Smooth muscle cell (in vitro differentiated cells): ENCODE results near the gene GALNT12. TPM values are rescaled to one million over a fixed set of nuclear protein-coding genes. Genes with fewer than 3 reads are reported as not detected.

Experiments
- DNase-seq: peaks from one replicate; lab custom pipeline; 2025; ENCODE audit not compliant: unreplicated experiment; lab: John Stamatoyannopoulos, UW
- H2AFZ ChIP-seq: fragments of 200-600 bp; sonication (generic); 2 replicates; pipeline ENCODE4 v1.6.0; 2016; ENCODE audit warnings: antibody characterized with exemption, low read depth, mild to moderate bottlenecking
- H3F3A ChIP-seq: fragments of 200-600 bp; sonication (generic); 2 replicates; pipeline ENCODE4 v1.6.0; 2017; ENCODE audit warnings: antibody characterized with exemption, low read depth
- H3K27ac ChIP-seq: fragments of 200-600 bp; sonication (generic); 2 replicates; pipeline ENCODE4 v1.5.1; 2016; ENCODE audit warnings: low read depth, mild to moderate bottlenecking
- H3K27me3 ChIP-seq: fragments of 200-600 bp; sonication (generic); 2 replicates; pipeline ENCODE4 v1.6.1; 2016; ENCODE audit warnings: low read depth, mild to moderate bottlenecking
- H3K36me3 ChIP-seq: fragments of 200-600 bp; sonication (generic); 2 replicates; pipeline ENCODE4 v1.5.1; 2016; ENCODE audit warnings: low read depth
- H3K4me1 ChIP-seq: fragments of 200-600 bp; sonication (generic); 2 replicates; pipeline ENCODE4 v1.5.1; 2016; ENCODE audit warnings: low read depth
- H3K4me2 ChIP-seq: fragments of 200-600 bp; sonication (generic); 2 replicates; pipeline ENCODE4 v1.6.0; 2016; ENCODE audit warnings: mild to moderate bottlenecking
- H3K4me3 ChIP-seq: fragments of 200-600 bp; sonication (generic); 2 replicates; pipeline ENCODE4 v1.5.1; 2016; ENCODE audit warnings: mild to moderate bottlenecking
- H3K79me2 ChIP-seq: fragments of 200-600 bp; sonication (generic); 2 replicates; pipeline ENCODE4 v1.6.0; 2016; ENCODE audit warnings: low read depth, mild to moderate bottlenecking
- H3K9ac ChIP-seq: fragments of 200-600 bp; sonication (generic); 2 replicates; pipeline ENCODE4 v1.6.0; 2016; ENCODE audit warnings: low read depth
- H3K9me3 ChIP-seq: fragments of 200-600 bp; sonication (generic); replicated peaks from 2 replicates; pipeline ENCODE4 v1.5.1; 2016; ENCODE audit warnings: low read depth
- H4K20me1 ChIP-seq: fragments of 200-600 bp; sonication (generic); 2 replicates; pipeline ENCODE4 v1.6.0; 2016; ENCODE audit warnings: low read depth
- CTCF ChIP-seq: fragments of 200-600 bp; sonication (generic); IDR thresholded peaks from 2 replicates; pipeline ENCODE4 v1.5.1; 2017; ENCODE audit warnings: borderline replicate concordance, mild to moderate bottlenecking, antibody characterized with exemption; ENCODE audit not compliant: insufficient read depth, poor library complexity, severe bottlenecking
- WGBS: methylation state at CpG from one replicate; pipeline ENCODE4 v1.1.7; 2016; ENCODE audit warnings: low lambda C conversion rate; 5-methylcytosine and 5-hydroxymethylcytosine counted together
- polyA plus RNA-seq: library from polyadenylated mRNA; unstranded; fragments of >200 nt; fragmentation: Nextera tagmentation; extraction: Ambion mirVana; gene quantifications from 2 replicates; pipeline ENCODE4 v1.2.1, GENCODE V29; 2016
- total RNA-seq: library from RNA; depleted of rRNA; stranded (reverse); fragments of >200 nt; gene quantifications from 2 replicates; pipeline ENCODE4 v1.2.3, GENCODE V29; 2014

The GALNT12 gene
- total and polyA plus RNA-seq, 2 experiments from 2014 or later = 1.7 to 4.0 TPM

DNA sequence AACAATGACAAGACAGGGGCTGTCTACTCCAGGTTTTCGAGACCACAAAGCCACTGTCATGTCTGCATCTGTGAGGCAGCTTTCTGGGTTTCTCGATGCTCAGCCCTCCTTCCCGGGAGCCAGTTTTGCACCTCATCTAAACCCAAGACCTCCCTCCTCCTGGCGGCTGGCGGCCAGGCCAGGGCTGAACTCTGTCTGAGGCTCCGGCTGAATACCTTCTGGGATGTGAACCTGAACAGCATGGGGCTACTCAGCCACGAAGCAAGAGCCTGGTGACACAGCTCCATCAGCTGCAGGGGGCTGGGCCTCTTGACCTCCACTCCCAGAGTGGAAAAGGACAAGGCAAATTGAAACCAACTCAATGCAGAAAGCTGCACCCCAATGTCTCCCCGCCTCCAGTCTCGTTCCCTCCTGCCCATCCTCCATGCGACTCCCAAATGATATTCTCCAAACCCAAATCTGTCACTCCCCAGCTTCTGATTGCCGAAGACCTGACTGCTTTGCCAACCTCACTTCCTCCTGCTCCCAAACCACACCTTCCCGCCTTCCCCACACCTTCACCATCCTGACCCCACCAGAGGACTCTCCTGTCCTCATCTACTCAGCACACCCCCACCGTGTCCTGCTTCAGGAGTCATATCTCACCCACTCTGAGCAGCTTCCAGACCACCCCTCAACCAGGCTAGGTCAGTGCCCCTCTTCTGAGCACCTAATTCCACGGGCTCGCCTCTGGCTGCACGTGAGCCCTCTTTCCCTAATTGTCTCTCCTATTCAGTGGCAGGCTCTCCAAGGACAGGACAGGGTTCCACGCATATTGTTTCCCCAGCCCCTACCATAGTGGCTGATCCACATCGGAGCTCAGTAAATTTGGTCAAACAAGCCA, 15.6 kb upstream of the GALNT12 start:
- no peak overlapping the region for H3K4me2 ChIP-seq
- peaks cover 34% of the 10 kb centered on the region for H4K20me1 ChIP-seq
- no peaks in the 10 kb centered on the region for H3K9me3 ChIP-seq
- no peak overlapping the region for H3K27ac ChIP-seq
- peaks cover 14% of the 10 kb centered on the region for H3K4me1 ChIP-seq
- TF ChIP-seq CTCF = no peak
- no peaks in the 10 kb centered on the region for H3F3A ChIP-seq
- H3K4me3 ChIP-seq = no peak overlapping the region
- no peak overlapping the region for H2AFZ ChIP-seq
- WGBS = 87% methylated on average over 18 of the region's 18 CpGs
- no peaks in the 10 kb centered on the region for H3K36me3 ChIP-seq
- no peak overlapping the region for H3K9ac ChIP-seq
- peaks cover 7% of the 10 kb centered on the region for H3K79me2 ChIP-seq
- H3K27me3 ChIP-seq = no peaks in the 10 kb centered on the region
- no peak for DNase-seq

DNA sequence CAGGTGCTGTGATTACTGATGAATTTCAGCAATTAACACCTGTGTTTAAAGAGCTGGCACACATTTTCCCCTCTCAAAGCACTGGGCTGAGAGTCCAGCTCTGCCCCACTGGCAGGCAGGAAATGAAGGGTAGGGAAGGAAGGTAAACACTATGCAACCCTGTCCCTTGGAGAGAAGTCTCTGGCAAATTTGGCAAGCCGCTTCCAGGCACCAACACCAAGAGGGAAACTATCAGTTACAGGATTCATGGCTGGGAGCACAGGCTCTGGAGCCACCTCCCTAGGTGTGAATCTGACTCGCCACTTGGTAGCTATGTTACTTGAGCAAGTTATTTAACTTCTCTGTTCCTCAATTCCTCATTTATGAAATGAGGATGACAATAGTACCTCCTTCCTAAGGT, 14.4 kb upstream of the GALNT12 start:
- H3K4me3 ChIP-seq = no peak overlapping the region
- peaks cover 34% of the 10 kb centered on the region for H4K20me1 ChIP-seq
- whole genome bisulfite sequencing = 95% methylated on average over 2 of the region's 2 CpGs
- no peaks in the 10 kb centered on the region for H3K27me3 ChIP-seq
- H3K4me1 ChIP-seq = peaks cover 14% of the 10 kb centered on the region
- H3K9me3 ChIP-seq = no peaks in the 10 kb centered on the region
- no peak overlapping the region for H3K4me2 ChIP-seq
- no peak for TF ChIP-seq CTCF
- no peak overlapping the region for H3K27ac ChIP-seq
- no peaks in the 10 kb centered on the region for H3K36me3 ChIP-seq
- no peak overlapping the region for H2AFZ ChIP-seq
- no peak overlapping the region for H3K9ac ChIP-seq
- peaks cover 7% of the 10 kb centered on the region for H3K79me2 ChIP-seq
- no peaks in the 10 kb centered on the region for H3F3A ChIP-seq
- DNase-seq = no peak

- Histone ChIP-seq H3K79me2 (peaks cover 7% of the 10 kb centered on the region), H3K4me1 (peaks cover 14% of the 10 kb centered on the region), H3F3A (no peaks in the 10 kb centered on the region), H3K9ac (no peak overlapping the region), H4K20me1 (peaks cover 34% of the 10 kb centered on the region), H3K4me3 (no peak overlapping the region), H3K4me2 (peak overlapping the region; percentile 84), H3K9me3 (no peaks in the 10 kb centered on the region), H2AFZ (no peak overlapping the region), H3K36me3 (no peaks in the 10 kb centered on the region), H3K27ac (no peak overlapping the region), H3K27me3 (no peaks in the 10 kb centered on the region)
- WGBS = 90% methylated on average over 3 of the region's 3 CpGs
- no peak for TF ChIP-seq CTCF
- no peak for DNase-seq
Measured at GRCh38 chr9:98794802-98795201, 12.7 kb upstream of the GALNT12 start.
